Liver (tissue), 3 donors: ENCODE measurements around the gene GATB.

Experiments used
- GABPA ChIP-seq, 2 donors: IDR thresholded peaks in 1 of 2; conservative IDR thresholded peaks in 1 of 2; 2 replicates each; pipeline ENCODE4 v1.6.1; 2016; ENCODE audit warnings: antibody characterized with exemption in 2 of 2, mild to moderate bottlenecking in 1 of 2, moderate library complexity in 1 of 2
- RAD21 ChIP-seq, 2 donors: IDR thresholded peaks; 2 replicates each; pipeline ENCODE4 v1.6.1; 2016; ENCODE audit warnings: antibody characterized with exemption in 2 of 2, mild to moderate bottlenecking in 2 of 2
- SP1 ChIP-seq: IDR thresholded peaks from 2 replicates; pipeline ENCODE4 v1.6.1; 2018; ENCODE audit warnings: antibody characterized with exemption, mild to moderate bottlenecking
- TAF1 ChIP-seq: conservative IDR thresholded peaks from 2 replicates; pipeline ENCODE4 v1.6.1; 2016; ENCODE audit warnings: antibody characterized with exemption, mild to moderate bottlenecking
- YY1 ChIP-seq: IDR thresholded peaks from 2 replicates; pipeline ENCODE4 v1.6.1; 2016; ENCODE audit warnings: antibody characterized with exemption, mild to moderate bottlenecking
- TF ChIP-seq, protein P1 (sequence below): fragments of 150-350 bp; IDR thresholded peaks from 2 replicates; pipeline ENCODE4 v1.5.1; 2017; ENCODE audit warnings: improper control_type of control experiment, low read depth, low read length; ENCODE audit not compliant: missing input control
- TF ChIP-seq, protein P2 (sequence below): IDR thresholded peaks from 2 replicates; pipeline ENCODE4 v1.6.1; 2016; ENCODE audit warnings: antibody characterized with exemption, mild to moderate bottlenecking
- TF ChIP-seq, protein P3 (sequence below): IDR thresholded peaks from 2 replicates; pipeline ENCODE4 v1.6.1; 2016; ENCODE audit warnings: antibody characterized with exemption
- donor health status: healthy.
- donor health status: healthy.

DNA sequence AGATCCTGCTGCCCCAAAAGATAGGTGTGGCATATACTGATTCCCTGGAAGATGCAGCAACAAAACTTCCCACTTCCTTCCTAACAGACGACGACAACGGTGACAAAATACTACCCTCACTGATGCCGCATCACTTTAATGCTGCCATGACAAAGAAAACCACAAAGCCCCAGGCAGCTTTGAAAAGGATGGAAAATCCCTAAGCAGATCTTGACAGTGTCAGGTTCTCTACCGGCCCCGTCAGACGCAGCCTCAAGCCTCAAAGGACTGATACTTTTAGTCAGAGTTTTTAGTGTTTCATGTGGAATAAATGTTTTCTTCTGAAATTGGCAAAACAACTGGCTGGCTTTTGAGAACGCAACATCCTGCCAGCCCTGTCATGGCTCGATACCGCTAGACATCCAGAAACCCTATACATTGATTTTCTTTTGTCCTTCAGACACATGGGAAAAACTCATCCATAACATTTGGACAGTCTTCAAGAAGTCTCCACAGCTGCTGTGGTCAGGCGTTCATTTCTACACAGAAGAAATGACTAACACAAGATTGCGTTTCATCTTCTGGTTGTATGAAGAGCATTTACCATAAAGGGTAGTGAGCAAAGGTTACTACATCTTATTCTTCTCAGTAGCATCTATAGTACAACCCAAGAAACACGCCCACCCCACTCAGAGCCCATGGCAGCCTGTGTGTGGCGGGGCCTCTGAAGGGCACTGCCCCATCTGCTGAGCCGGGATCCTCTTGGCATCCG is 60.1 kb downstream of the GATB start:
- TF ChIP-seq, protein P1, sequence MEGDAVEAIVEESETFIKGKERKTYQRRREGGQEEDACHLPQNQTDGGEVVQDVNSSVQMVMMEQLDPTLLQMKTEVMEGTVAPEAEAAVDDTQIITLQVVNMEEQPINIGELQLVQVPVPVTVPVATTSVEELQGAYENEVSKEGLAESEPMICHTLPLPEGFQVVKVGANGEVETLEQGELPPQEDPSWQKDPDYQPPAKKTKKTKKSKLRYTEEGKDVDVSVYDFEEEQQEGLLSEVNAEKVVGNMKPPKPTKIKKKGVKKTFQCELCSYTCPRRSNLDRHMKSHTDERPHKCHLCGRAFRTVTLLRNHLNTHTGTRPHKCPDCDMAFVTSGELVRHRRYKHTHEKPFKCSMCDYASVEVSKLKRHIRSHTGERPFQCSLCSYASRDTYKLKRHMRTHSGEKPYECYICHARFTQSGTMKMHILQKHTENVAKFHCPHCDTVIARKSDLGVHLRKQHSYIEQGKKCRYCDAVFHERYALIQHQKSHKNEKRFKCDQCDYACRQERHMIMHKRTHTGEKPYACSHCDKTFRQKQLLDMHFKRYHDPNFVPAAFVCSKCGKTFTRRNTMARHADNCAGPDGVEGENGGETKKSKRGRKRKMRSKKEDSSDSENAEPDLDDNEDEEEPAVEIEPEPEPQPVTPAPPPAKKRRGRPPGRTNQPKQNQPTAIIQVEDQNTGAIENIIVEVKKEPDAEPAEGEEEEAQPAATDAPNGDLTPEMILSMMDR: no peak
- TF ChIP-seq SP1 (no peak), TAF1 (no peak), RAD21 (IDR thresholded peaks at IDR 0.05) (no peak), YY1 (no peak), GABPA (IDR thresholded peaks at IDR 0.05 in 1 of 2, conservative IDR thresholded peaks at IDR 0.05 in 1 of 2) (no peak)
- TF ChIP-seq, protein P2, sequence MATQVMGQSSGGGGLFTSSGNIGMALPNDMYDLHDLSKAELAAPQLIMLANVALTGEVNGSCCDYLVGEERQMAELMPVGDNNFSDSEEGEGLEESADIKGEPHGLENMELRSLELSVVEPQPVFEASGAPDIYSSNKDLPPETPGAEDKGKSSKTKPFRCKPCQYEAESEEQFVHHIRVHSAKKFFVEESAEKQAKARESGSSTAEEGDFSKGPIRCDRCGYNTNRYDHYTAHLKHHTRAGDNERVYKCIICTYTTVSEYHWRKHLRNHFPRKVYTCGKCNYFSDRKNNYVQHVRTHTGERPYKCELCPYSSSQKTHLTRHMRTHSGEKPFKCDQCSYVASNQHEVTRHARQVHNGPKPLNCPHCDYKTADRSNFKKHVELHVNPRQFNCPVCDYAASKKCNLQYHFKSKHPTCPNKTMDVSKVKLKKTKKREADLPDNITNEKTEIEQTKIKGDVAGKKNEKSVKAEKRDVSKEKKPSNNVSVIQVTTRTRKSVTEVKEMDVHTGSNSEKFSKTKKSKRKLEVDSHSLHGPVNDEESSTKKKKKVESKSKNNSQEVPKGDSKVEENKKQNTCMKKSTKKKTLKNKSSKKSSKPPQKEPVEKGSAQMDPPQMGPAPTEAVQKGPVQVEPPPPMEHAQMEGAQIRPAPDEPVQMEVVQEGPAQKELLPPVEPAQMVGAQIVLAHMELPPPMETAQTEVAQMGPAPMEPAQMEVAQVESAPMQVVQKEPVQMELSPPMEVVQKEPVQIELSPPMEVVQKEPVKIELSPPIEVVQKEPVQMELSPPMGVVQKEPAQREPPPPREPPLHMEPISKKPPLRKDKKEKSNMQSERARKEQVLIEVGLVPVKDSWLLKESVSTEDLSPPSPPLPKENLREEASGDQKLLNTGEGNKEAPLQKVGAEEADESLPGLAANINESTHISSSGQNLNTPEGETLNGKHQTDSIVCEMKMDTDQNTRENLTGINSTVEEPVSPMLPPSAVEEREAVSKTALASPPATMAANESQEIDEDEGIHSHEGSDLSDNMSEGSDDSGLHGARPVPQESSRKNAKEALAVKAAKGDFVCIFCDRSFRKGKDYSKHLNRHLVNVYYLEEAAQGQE: no peak
- TF ChIP-seq, protein P3, sequence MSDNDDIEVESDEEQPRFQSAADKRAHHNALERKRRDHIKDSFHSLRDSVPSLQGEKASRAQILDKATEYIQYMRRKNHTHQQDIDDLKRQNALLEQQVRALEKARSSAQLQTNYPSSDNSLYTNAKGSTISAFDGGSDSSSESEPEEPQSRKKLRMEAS: no peak
